MG63 (cell line): ENCODE data around the gene MAPK11. TPM values are rescaled to one million over a fixed set of nuclear protein-coding genes. Genes with fewer than 3 reads are reported as not detected.
A peak's percentile ranks its signal among the peaks of the same experiment; 100 is the strongest.

Source experiments
- DNase-seq: peaks from one replicate; pipeline ENCODE4 v3.0.0-alpha.2; 2020
- H3K27me3 ChIP-seq: fragments of 250-450 bp; sonication (Bioruptor Pico); 2 replicates; pipeline ENCODE4 v1.5.1; 2020; ENCODE audit warnings: mild to moderate bottlenecking, moderate library complexity
- H3K36me3 ChIP-seq: fragments of 250-450 bp; sonication (Bioruptor Pico); 2 replicates; pipeline ENCODE4 v1.5.1; 2020; ENCODE audit warnings: mild to moderate bottlenecking, moderate library complexity
- H3K4me3 ChIP-seq: fragments of 250-450 bp; sonication (Bioruptor Pico); 2 replicates; pipeline ENCODE4 v1.5.1; 2020; ENCODE audit warnings: mild to moderate bottlenecking, moderate library complexity
- H3K9me3 ChIP-seq: fragments of 250-450 bp; sonication (Bioruptor Pico); 2 replicates; pipeline ENCODE4 v1.5.1; 2020; ENCODE audit warnings: mild to moderate bottlenecking, moderate library complexity
- total RNA-seq: library from RNA; depleted of rRNA; stranded (reverse); fragments of >200 nt; shearing (Covaris generic); gene quantifications from 2 replicates; pipeline ENCODE4 v1.2.3, GENCODE V29; 2014; ENCODE audit warnings: low replicate concordance; rRNA removed

The MAPK11 gene
- total RNA-seq: 15.0 and 27.8 TPM in 2 replicates

DNA sequence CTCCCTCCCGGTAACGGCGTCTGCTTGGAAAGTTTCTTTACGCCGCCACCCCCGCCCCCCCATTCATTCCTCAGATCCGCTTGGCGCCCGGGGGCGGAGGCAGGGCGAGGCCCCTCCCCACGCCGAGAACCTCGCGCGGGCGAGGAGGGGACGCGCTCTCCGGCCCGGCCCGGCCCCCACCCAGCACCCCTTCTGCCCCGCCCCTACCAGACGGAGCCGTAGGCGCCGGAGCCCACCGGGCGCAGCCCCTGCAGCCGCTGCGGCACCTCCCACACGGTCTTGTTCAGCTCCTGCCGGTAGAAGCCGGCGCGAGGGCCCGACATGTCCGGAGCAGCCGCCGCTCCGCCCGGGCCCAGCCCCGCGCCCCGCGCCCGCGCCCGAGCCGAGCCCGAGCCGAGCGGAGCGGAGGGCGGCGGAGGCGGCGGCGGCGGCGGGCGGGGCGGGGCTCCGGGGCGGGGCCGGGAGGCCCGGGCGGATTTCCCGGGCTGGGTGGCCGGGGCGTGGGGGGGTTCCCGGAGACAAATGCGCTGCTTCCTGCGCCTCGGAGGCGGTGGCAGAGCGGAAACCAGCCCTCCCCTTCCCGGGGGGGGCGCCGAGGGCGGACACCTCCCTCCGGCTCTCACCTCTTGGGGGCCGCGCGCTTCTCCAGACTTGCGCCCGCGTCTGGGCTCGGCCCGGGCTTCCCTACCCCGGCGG lies at the start of gene MAPK11:
MAPK11 (minus strand) TSS at position 411 of the 696 bp plus-strand sequence; CDS start at position 323, 88 bp downstream.
- no peaks in the 10 kb centered on the region for H3K9me3 ChIP-seq
- H3K27me3 ChIP-seq: no peaks in the 10 kb centered on the region
- H3K36me3 ChIP-seq: peaks cover 6% of the 10 kb centered on the region
- peak; percentile 79 for DNase-seq
- H3K4me3 ChIP-seq: peak within 1 kb of the TSS; percentile 63

DNA sequence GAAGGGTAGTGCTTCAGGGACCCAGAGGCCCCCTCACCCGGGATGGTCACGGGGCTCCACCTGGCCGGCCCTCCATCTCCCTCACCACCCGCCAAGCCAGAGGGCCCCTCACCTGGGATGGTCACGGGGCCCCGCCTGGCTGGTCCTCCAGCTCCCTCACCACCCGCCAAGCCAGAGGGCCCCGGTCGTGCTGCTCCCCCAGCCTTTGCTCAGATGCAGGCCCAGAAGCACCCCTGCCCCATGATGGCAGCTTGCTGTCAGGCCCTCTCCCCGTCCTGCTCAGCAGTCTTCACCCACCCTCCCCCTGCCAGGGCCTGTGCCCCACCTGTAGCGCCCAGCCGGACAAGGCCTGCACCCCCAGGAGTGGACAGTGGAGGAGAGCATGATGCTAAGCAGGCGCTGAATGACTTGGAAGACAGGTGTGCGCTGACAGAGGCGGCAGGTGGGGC lies 49.3 kb upstream of the MAPK11 start:
- H3K36me3 ChIP-seq: no peaks in the 10 kb centered on the region
- H3K4me3 ChIP-seq: no peak overlapping the region
- no peak for DNase-seq
- H3K9me3 ChIP-seq: no peaks in the 10 kb centered on the region
- no peaks in the 10 kb centered on the region for H3K27me3 ChIP-seq

DNA sequence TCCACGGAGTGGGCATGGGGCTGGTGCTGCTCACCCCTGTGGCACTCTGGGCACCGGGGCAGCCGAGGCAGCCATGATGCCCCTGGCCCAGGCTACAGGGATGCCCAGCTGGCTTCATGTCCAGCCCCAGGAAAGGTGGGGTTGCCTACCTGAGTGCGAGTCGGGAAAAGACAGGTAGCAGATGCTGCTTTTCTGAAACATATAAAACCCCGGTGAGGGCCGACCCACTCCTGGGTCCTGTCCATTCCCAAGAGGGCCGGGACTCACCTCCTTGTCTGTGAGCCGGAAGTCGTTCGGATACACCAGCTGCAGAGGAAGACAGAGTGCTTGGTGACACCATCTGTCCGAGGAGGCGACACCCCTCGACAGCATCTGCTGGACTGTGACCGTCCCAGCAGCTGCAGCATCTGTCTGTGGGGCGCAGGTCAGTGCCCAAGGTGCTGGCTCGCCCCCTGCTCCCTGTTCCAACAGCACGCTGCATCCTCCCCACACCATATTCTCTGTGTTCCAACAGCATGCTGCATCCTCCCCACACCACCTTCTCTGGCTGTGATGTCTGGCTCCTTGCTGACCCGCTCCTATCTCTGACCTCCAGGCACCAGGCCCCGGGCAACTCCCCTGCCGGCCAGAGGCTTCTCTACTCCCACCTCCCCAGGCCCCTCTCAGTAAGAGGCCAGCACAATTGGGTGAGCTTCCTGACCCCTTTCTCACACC lies 48.7 kb upstream of the MAPK11 start:
- H3K27me3 ChIP-seq: no peaks in the 10 kb centered on the region
- H3K36me3 ChIP-seq: no peaks in the 10 kb centered on the region
- no peak for DNase-seq
- no peaks in the 10 kb centered on the region for H3K9me3 ChIP-seq
- no peak overlapping the region for H3K4me3 ChIP-seq

DNA sequence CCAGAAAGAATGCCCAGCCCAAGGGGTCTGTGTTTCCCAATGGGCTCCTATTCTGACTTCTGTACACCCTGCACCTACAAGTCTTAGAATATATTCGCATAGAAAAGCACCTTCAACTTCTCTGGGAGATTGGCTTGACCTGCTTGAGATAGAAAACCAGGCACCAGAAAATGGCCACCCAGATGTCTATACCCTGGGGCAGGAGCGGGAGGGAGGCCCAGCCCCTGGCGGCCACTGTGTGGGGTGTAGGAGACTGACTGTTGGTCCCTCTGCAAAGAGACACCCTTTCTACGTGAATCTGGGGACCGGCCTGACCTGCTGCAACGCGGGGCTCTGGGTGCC lies 48.1 kb upstream of the MAPK11 start:
- DNase-seq: no peak
- no peak overlapping the region for H3K4me3 ChIP-seq

DNA sequence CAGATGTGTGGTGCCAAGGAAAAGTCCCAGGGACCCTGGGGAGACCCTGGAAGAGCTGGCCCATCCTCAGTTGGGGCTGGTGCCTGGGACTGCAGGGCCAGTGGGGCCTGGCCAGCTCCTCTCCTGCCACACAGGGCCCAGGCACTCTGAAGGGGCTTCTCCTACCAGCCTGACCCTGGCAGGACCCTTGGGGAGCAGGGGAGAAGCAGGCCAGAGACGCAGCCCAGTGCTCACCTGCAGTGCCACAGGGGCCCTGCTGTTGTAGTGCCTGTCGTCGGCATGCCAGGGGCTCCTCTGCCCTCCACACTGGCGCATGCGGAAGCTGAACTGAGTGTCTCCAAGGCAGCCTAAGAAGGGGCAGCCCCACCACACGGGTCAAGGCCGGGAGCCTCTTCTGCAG lies 47.5 kb upstream of the MAPK11 start:
- Histone ChIP-seq H3K36me3 (no peaks in the 10 kb centered on the region), H3K4me3 (no peak overlapping the region), H3K9me3 (no peaks in the 10 kb centered on the region), H3K27me3 (no peaks in the 10 kb centered on the region)
- DNase-seq: no peak

More for the DNA sequence above, 48.1 kb upstream of the MAPK11 start:
- Histone ChIP-seq H3K27me3 (no peaks in the 10 kb centered on the region), H3K9me3 (no peaks in the 10 kb centered on the region), H3K36me3 (no peaks in the 10 kb centered on the region)

DNA sequence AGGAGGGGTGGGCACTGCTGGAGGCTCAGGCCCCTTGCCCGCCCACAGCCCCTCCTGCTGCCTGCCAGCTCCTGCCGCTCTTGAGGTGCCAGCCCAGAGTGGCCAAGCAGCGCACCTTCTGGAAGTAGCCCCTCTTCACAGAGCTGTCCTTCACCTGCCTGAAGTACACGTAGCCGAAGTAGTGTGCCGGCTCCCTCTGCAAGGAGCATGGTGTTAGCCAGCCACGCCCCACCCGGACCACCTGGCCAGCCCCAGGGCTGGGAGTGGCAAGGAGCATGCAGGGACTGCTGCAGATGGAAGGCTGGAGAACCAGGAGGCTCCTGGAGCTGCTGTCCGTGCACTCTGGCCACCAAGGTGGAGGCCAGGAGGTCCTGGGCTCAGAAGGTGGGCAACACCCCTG lies 47.0 kb upstream of the MAPK11 start:
- no peak for DNase-seq
- Histone ChIP-seq H3K9me3 (no peaks in the 10 kb centered on the region), H3K4me3 (no peak overlapping the region), H3K36me3 (no peaks in the 10 kb centered on the region), H3K27me3 (no peaks in the 10 kb centered on the region)

DNA sequence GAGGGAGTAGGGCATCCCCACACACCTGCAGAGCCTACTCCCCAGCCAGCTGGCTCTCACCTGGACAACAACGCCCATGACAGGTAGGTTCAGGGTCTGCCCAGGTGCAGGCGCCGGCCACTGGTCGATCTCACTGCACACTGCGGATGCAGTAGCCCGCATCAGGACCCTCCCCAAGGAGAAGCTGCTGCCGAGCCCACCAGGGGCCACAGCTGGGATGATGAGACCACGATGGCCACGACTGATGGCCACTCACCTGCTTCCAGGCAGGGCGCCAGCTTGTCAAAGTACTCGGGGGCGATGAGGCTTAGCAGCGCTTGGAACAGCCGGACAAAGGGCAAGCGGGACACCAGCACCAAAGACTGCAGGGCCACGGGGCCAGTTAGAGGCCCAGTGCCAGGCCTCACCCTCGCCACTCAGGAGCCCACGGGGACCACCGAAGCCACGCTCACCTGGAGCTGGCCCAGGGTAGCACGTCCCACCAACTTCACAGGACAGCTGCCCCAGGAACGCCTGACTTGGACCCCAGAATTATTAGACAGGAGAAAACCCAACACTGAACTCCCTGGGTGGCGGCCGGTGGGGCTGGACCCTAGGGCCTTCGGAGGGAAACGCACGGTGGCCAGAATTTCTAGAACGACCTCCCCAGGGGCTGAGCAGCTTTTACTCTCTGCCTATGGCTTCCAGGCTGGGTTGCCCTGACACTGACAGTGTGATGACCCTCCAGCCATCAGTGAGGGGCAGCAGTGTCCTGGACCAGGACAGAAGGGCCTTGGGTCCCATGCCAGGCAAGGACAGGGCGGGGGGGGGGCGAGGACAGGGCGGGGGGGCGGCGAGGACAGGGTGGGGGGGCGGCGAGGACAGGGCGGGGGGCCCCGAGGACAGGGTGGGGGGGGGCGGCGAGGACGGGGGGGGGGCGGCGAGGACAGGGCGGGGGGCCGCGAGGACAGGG lies 46.2 kb upstream of the MAPK11 start:
- no peak for DNase-seq
- Histone ChIP-seq H3K36me3 (no peaks in the 10 kb centered on the region), H3K27me3 (no peaks in the 10 kb centered on the region), H3K4me3 (no peak overlapping the region), H3K9me3 (no peaks in the 10 kb centered on the region)

DNA sequence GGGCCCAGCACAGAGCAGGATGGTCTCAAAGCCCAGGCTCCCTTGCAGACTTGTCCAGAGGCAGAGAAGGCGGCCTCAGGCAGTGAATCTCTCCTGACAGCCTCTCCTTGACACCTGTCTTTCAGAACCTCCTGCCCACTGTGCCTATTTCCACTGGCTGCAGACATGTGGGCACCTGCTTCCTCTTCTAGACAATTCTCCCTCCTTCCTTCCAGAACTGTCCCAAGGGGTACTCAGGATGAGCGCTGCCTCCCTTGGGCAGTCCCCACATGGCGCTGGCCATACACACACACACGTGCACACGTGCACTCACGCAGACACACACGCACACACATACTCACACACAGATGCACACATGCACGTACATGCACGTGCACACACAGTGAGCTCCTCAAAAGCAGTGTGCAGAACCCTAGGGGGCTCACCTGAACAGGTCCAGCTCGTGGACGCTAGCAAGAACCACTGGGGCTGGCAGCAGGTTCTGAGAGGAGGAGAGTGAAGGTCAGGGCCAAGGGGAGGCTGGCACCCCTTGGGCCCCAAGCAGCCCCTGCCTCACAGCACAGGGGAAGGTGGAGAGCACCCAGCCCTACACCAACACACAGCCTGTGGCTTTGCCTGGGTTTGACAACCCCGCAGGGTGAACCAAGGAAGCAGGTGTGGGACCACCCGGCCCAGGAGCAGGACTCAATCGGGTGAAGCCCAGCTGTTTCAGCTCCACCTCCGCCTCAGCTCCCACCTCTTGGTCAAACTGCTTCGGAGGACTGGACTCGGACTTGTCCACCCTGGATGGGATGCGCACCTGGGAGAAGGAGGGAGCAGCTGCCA lies 45.3 kb upstream of the MAPK11 start:
- H3K27me3 ChIP-seq: no peaks in the 10 kb centered on the region
- H3K4me3 ChIP-seq: no peak overlapping the region
- H3K36me3 ChIP-seq: no peaks in the 10 kb centered on the region
- no peaks in the 10 kb centered on the region for H3K9me3 ChIP-seq
- no peak for DNase-seq

DNA sequence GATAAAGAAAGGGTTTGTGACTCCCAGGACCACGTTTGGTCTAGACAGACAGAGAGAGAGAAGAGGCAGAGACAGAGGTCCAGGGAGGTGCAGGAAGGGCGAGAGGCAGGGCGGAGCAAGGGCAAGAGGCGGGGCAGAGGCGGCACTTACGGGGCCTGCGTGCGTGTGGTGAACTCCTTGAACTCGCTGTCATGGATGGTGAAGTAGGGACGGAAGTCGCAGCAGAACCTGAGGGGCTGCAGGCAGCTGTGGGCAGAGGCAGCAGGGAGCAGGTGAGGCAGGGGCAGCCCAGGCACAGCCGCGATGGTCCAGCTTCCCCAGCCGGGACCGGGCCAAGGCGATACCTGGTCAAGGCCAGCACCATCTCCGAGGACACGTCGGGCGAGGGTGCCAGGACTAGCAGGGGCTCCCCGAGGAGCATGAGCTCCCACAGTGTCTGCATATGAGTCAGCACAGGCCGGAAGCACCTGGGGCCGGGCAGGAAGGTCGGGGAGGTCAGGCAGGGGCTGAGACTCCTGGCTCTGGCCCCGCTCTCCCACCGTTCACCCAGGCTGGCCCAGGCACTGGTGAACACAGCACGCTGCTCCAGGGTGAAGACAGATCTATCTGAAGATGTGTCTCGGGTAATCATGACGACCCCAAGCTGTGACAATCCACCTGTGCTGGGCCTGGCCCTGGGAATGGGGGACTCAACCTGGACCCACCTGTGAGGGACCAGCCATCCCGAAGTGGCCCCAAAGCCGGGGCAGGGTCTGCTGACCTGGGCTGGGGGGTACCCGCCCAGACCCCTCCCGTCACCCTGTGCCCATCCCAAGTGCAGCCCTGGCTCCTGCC lies 44.5 kb upstream of the MAPK11 start:
- no peaks in the 10 kb centered on the region for H3K9me3 ChIP-seq

DNA sequence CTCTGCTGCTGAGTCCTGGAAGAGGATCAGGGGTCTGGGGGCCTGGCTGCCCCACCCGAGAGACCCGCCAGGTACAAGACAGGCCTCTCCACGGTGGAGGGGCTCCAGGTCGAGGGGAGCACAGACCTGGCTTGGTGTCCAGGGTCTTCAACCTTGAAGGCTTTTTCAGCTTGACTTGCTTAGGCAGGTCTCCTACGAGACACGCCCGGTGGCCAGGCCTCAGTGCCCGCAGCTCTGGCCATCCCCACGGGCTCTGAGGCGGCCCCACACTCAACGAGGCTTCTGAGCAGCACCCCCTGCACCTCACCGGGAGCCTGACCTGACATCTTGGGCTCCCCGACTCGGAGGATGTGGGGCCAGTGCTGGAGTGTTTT lies 43.9 kb upstream of the MAPK11 start:
- no peak for DNase-seq
- no peak overlapping the region for H3K4me3 ChIP-seq
- no peaks in the 10 kb centered on the region for H3K9me3 ChIP-seq
- no peaks in the 10 kb centered on the region for H3K36me3 ChIP-seq
- H3K27me3 ChIP-seq: no peaks in the 10 kb centered on the region

More for the DNA sequence above, 44.5 kb upstream of the MAPK11 start:
- Histone ChIP-seq H3K36me3 (no peaks in the 10 kb centered on the region), H3K27me3 (no peaks in the 10 kb centered on the region), H3K4me3 (no peak overlapping the region)
- no peak for DNase-seq

DNA sequence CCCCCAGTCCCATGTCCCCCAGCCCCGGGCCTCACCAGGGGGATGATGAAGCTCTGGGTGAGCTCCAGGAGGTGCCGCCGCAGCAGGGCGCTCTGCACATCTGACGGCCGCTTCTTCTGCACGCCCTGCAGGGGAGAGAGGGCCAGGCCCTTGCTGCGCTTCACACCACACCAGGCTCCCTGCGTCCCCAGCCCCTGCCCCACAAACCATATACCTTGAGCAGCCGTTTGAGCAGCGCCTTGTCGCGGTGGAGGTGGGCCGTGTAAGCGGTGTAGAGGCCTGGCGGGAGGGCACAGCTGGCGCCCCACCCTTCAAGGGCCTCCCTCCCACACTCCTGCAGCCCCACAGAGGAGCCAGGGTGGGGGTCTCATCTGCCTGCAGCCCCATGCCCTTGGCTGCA lies 43.4 kb upstream of the MAPK11 start:
- H3K4me3 ChIP-seq: no peak overlapping the region
- no peaks in the 10 kb centered on the region for H3K9me3 ChIP-seq
- DNase-seq: no peak
- H3K36me3 ChIP-seq: no peaks in the 10 kb centered on the region
- H3K27me3 ChIP-seq: no peaks in the 10 kb centered on the region

DNA sequence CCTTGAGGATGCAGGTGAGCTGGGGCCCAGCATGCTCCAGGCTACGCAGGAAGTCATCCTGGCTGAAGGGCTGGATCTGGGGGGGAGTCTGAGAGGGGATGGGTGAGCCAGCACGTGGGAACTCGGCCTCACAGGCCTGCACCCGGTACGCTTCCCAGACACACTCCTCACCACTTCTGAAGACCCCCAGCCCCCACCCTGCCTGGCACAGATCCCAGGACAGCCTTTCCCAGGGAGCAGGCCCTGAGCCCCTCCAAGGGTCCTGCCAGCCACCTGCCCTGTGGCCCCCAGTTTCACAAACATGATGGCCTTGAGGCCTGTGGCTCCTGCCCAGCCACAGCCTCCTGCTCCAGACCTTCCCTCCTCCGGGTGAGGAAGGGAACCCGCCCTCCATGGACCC lies 42.8 kb upstream of the MAPK11 start:
- Histone ChIP-seq H3K9me3 (no peaks in the 10 kb centered on the region), H3K27me3 (no peaks in the 10 kb centered on the region), H3K36me3 (no peaks in the 10 kb centered on the region), H3K4me3 (no peak overlapping the region)
- no peak for DNase-seq

DNA sequence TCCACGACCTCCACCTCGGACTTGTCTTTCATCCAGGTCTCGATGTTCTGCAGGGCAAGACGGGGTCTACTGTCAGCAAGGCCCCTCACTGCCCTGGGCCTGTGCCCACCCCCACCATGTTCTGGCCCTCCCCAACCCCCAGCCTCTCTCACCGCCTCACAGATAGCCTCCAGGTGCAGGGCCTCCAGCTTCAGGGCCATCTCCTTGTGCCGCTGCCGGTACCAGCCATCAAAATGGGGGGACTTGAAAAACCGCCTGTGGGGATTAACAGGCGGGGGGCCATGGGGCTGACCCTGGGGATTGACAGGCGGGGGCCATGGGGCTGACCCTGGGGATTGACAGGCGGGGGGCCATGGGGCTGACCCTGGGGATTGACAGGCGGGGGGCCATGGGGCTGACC lies 42.2 kb upstream of the MAPK11 start:
- no peak for DNase-seq
- H3K9me3 ChIP-seq: no peaks in the 10 kb centered on the region
- H3K36me3 ChIP-seq: no peaks in the 10 kb centered on the region
- no peaks in the 10 kb centered on the region for H3K27me3 ChIP-seq
- no peak overlapping the region for H3K4me3 ChIP-seq

DNA sequence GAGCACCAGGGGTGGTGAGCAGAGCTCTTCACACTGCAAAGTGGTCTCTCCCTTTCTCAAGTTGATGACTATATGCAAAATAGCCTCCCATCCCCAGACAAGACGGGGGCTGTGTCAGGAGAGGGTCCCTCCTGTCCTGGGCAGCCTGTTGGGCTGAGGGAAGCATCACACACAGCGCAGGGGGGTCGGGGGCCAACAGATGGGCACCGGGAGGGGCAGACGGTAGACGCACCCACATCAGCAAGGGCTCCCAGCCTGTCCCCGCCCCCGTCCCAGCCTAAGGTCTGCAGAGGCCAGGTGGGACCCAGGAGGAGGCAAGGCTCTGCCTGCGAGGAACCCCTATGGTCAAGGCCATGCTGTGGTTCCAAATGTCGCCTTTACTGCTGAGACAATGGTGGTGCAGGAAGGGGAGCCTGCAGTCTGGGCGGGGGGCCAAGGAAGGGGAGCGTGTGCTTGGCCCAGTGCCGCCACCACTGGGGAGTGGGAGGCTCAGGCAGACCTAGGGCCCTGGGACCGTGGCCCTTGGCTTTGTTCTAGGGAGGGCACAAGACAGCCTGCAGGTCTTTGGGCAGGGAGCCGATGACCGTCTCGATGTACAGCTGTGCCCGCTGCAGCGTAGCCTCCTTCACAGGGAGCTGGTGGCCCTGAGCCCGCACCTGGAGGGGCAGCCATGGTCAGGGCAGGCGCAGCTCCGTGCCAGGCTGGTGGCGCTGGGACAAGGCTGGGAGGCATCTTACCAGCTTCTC lies 41.6 kb upstream of the MAPK11 start:
- no peaks in the 10 kb centered on the region for H3K27me3 ChIP-seq
- no peaks in the 10 kb centered on the region for H3K9me3 ChIP-seq
- DNase-seq: no peak
- H3K4me3 ChIP-seq: no peak overlapping the region
- H3K36me3 ChIP-seq: peaks cover under 1% of the 10 kb centered on the region

DNA sequence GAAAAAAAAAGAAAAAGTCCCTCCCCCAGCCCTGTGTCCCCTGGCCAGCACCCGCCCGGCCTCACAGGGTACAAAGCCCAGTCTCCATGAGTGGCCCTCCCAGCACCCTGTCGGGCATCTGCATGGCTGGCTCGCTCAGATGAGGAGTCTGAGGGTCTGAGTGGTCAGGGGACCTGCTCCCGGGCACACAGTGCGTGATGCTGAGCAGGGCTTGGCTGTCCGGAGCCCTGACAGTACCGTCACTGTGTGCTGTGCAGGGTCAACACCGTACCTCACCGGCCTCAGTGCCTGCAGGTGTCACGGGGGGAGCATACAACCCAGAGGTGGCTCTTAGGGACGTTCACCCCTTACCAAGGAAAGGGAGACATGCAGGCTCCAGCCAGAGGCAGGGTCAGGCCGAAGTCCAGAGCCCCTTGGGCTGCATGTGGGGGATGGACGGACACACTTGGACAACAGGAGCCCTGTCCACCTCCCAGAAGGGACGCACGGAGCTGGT lies 40.8 kb upstream of the MAPK11 start:
- Histone ChIP-seq H3K36me3 (peaks cover 3% of the 10 kb centered on the region), H3K9me3 (no peaks in the 10 kb centered on the region), H3K27me3 (no peaks in the 10 kb centered on the region), H3K4me3 (no peak overlapping the region)
- no peak for DNase-seq
